ENCODE results near the gene GLT1D1. TPM values are rescaled to one million over a fixed set of nuclear protein-coding genes. Genes with fewer than 3 reads are reported as not detected.
"Not testable (repeated sequence)": the region's sequence is repeated elsewhere in the genome, so short reads cannot be mapped to it uniquely, and the experiment has no call there.

The GLT1D1 gene
- total RNA-seq, result under 1 TPM; 0.14 to 0.21 TPM

DNA sequence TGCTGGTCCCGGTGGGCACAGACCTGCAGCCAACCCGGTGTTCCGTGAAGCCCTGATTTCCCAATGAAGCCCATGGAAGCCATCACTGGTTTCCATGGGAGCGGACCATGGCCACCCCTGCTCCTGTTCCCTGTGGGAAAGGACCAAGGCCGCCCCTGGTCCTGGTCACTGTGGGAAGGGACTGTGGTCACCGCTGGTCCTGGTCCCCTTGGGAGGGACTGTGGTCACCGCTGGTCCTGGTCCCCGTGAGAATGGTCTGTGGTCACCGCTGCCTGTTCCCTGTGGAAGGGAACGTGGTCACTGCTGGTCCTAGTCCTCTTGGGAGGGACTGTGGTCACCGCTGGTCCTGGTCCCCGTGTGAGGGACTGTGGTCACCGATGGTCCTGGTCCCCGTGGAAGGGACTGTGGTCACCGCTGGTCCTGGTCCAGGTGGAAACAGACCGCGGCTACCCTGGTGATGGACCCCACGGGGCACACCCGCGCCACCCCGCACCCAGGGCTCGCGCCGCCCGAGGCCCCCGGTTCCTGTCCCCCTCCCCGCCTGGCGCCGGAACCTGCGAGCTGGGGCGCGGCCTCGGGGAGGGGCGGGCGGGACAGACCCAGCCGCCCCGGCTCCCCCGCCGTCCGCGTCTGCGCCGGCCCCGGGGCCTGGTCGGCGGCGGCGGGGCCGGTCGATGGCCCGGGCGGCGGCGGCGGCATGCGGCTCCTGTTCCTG, at the start of gene GLT1D1:
TSS of gene GLT1D1 (plus strand) at position 594 of the 715 bp plus-strand sequence. CDS start at position 698, 104 bp downstream.
- Mint-ChIP-seq H3K27ac (no peak within 1 kb of the TSS), H3K9me3 (no peaks in the 10 kb centered on the region), H3K27me3 (peaks cover 9 to 12% of the 10 kb centered on the region in 2 donors), H3K4me1 (ENCODE audit: low read depth in 2 of 2) (peaks cover 0 to 7% of the 10 kb centered on the region in 2 donors), H3K4me3 (peak within 1 kb of the TSS; percentile 79), H3K36me3 (no peaks in the 10 kb centered on the region)
- DNase-seq (ENCODE audit: low spot score) (no peak), ATAC-seq (peak; percentile 27 to 45)

DNA sequence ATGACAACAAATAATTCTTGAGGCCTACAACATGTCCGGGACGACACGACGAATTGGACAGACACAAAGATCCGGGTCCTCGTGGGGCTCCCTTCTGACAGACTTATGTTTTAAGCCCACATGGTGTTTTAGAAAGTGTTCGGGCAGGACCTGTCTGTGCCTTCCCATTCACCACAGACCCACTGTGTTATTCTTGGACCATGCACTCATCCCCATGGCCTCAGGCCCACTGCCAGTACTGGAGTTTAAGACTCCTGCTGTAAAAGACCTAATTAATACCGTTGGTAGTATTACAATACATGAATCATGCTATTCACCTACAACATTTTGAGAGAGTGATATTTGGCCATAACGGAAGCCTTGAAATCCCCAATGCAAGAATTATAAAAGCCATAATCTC, 49.5 kb upstream of the GLT1D1 start:
- Mint-ChIP-seq H3K9me3 (no peaks in the 10 kb centered on the region), H3K4me3 (no peak overlapping the region), H3K27me3 (no peaks in the 10 kb centered on the region)

DNA sequence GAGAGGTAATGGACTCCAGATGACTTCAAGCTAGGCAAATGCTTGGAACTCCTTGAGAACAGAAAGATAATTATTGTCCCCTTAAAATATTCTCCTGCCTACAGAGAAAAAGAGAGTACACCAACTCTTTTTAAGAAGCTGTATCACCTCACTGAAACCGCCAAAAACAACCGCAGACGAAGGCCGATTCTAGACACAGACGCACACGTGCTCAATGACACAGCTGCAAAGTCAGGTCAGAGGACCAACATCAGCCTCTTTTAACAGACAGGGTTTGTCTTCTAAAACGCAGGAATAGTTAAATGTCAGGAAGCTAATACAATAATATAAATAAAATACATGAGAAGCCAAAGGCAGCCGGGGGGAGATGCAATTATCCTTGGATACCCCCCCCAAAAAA, 48.5 kb upstream of the GLT1D1 start:
- H3K4me1 Mint-ChIP-seq (ENCODE audit: low read depth in 2 of 2), result peaks cover 32 to 52% of the 10 kb centered on the region in 2 donors
- no peaks in the 10 kb centered on the region for H3K27me3 Mint-ChIP-seq
- H3K36me3 Mint-ChIP-seq, result peaks cover 32% of the 10 kb centered on the region
- ATAC-seq (no peak), DNase-seq (ENCODE audit: low spot score) (no peak)
- H3K27ac Mint-ChIP-seq, result peak overlapping the region in 1 of 2 donors; percentile 50
- H3K9me3 Mint-ChIP-seq, result no peaks in the 10 kb centered on the region
- no peak overlapping the region for H3K4me3 Mint-ChIP-seq

More for the DNA sequence above, 49.5 kb upstream of the GLT1D1 start:
- peaks cover 32 to 50% of the 10 kb centered on the region in 2 donors for H3K4me1 Mint-ChIP-seq (ENCODE audit: low read depth in 2 of 2)
- DNase-seq (ENCODE audit: low spot score), result no peak
- H3K36me3 Mint-ChIP-seq, result peaks cover 32% of the 10 kb centered on the region
- H3K27ac Mint-ChIP-seq, result peak overlapping the region in 1 of 2 donors; percentile 69
- ATAC-seq, result no peak

DNA sequence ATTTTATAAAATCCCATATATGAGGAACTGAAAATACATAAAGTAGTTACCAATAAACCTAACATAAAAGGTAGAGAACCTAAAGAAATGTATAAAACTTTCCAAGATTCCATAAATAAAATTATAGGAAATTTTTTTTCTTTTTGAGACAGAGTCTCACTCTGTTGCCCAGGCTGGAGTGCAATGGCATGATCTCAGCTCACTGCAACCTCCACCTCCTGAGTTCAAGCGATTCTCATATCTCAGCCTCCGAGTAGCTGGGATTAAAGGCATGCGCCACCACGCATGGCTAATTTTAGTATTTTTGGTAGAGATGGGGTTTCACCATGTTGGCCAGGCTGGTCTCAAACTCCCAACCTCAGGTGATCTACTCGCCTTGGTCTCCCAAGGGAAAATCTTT, 47.9 kb upstream of the GLT1D1 start:
- ATAC-seq; H3K27ac Mint-ChIP-seq; DNase-seq (ENCODE audit: low spot score); H3K27me3 Mint-ChIP-seq; H3K4me3 Mint-ChIP-seq; H3K9me3 Mint-ChIP-seq: not testable (repeated sequence)
- peaks cover 26% of the 10 kb centered on the region for H3K36me3 Mint-ChIP-seq
- H3K4me1 Mint-ChIP-seq (ENCODE audit: low read depth in 2 of 2), result peaks cover 39 to 54% of the 10 kb centered on the region in 2 donors

DNA sequence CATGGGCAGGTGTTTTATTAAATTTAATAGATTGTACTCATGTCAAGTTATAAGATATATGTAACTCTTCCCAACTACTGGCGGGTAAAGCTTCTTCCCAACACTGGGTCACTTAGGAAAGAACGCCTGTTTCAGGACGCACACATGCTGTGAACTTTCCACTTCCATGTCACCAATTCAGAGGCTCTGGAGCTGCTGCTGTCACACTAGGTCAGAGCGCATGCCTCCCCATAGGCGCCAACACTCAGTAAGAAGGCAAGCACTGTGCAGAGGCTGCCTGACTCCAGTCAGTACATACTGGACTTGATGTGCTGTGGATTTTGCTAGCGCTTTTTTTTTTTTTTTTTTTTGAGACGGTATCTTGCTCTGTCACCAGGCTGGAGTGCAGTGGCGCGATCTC, 46.7 kb upstream of the GLT1D1 start:
- ATAC-seq (no peak), DNase-seq (ENCODE audit: low spot score) (no peak)
- Mint-ChIP-seq H3K27me3 (no peaks in the 10 kb centered on the region), H3K4me1 (ENCODE audit: low read depth in 2 of 2) (peaks cover 50 to 57% of the 10 kb centered on the region in 2 donors), H3K9me3 (no peaks in the 10 kb centered on the region), H3K27ac (peak overlapping the region; percentile 72 to 94), H3K36me3 (peaks cover 23% of the 10 kb centered on the region), H3K4me3 (no peak overlapping the region)

DNA sequence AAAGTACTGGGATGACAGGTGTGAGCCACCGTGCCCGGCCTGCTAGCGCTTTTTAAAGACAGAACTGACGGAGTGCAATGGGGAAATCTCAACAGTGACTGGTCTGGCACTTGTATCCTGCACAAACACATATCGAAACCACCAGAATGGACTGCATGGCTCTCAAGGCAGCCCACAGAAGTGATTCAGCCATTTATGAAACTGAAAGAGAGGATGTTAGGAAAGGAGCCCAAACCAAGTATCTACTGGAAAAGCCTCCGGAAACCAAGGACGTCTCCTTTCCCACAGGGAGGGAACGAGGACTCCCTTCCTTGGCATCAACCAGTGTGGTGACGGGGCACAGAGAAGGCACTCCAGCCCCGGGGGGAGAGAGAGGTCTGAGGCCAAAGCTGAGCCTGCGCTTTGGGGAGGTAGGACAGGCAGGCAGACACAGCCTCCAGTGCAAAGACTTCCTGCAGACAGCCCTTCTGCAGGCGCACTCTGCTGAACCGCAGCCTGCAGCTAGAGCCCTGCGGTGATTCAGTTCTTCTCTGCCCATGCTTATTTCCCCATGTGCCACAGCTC, 46.0 kb upstream of the GLT1D1 start:
- no peaks in the 10 kb centered on the region for H3K9me3 Mint-ChIP-seq
- H3K4me3 Mint-ChIP-seq, result peak overlapping the region; percentile 54
- peaks cover 50 to 56% of the 10 kb centered on the region in 2 donors for H3K4me1 Mint-ChIP-seq (ENCODE audit: low read depth in 2 of 2)
- H3K36me3 Mint-ChIP-seq, result peaks cover 26% of the 10 kb centered on the region
- H3K27ac Mint-ChIP-seq, result peak overlapping the region; percentile 72 to 94
- peak; percentile 62 to 73 for ATAC-seq
- H3K27me3 Mint-ChIP-seq, result no peaks in the 10 kb centered on the region
- DNase-seq (ENCODE audit: low spot score), result no peak

DNA sequence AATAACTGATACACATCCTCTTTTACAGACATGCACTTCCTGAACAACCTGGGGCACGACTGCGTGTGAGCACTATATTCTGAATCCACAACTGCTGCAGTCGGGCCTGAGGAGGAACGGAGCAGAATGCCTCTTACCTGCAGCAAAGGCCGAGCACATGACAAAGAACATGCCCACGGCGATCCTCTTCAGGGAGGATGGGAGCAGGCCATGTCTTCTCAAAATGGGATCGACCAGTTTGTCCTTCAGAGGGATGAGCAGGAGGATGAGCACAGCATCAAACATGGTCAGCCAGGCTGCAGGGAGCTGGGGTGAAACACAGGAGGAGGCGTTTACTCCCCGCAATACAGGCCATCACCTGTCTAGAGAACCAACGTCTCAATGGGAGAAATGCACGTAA, 44.6 kb upstream of the GLT1D1 start:
- Mint-ChIP-seq H3K9me3 (no peaks in the 10 kb centered on the region), H3K27me3 (no peaks in the 10 kb centered on the region), H3K36me3 (peaks cover 19% of the 10 kb centered on the region), H3K27ac (peak overlapping the region in 1 of 2 donors; percentile 94), H3K4me1 (ENCODE audit: low read depth in 2 of 2) (peaks cover 51 to 55% of the 10 kb centered on the region in 2 donors), H3K4me3 (no peak overlapping the region)
- DNase-seq (ENCODE audit: low spot score) (no peak), ATAC-seq (no peak)

DNA sequence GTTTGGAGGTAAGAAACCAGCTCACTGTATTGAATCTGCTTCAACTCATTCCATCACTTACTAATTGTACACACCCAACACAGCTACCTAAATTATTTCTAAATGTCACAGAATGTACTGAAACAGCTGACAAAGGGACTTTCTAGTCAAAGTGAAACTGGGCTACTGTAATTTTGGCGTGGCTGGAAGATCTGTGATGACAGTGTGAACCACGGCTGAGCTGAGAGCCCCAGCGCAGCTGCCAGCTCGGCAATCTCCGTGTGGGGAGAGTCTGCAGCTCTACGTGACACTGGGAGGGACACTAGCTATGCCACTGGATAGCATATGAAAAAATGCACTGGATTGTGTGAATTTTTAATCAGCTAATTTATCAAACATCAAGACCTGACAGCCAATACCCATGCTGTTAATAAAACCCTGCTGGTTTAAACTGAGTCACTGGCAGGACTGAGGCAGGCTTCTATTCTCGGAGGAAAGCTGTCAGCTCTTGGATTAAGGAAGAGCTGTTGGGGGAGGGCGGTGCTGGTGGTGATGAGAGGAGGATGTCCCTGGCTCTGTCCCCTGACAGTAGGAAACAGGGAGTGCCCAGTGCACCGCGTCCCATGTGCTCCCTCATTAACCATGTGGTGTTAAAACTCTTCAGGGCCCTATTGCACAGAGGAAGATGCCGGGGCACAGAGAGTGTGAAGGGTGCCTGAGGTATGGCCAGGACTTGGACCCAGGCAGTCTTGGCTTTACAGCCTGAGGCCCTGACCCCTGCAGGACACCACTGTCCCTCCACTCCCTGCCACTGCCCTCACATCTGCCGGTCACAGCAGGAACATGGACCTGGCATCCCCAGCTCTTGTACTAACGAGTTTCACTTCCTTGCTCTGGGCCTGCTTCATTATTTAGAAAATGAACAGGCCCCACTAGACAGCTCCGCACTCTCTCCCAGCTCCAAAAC, 42.8 kb upstream of the GLT1D1 start:
- Mint-ChIP-seq H3K27me3 (no peaks in the 10 kb centered on the region), H3K36me3 (peaks cover 26% of the 10 kb centered on the region), H3K4me1 (ENCODE audit: low read depth in 2 of 2) (peaks cover 63 to 67% of the 10 kb centered on the region in 2 donors), H3K9me3 (no peaks in the 10 kb centered on the region), H3K4me3 (peak overlapping the region; percentile 91), H3K27ac (peak overlapping the region; percentile 94 to 99)
- peak; percentile 84 to 86 for ATAC-seq
- peak; percentile 91 for DNase-seq (ENCODE audit: low spot score)

DNA sequence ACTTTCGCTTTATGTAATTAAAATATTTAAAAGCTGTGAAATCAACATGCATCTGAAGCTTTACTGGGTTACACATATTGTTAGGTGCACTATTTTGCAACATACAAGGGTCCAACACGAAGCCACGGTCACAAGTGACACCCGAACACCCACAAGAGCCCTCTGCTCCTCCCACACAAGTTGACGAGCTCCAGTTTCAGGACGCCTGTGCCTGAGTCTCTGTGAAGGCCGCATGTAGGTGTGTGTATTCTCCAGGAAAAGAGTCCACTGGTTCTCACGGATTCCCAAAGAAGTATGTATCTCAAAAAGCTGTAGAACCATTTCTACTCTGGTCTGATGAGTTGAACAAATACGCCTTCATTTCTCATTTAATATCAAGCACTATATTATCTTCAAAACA, 41.5 kb upstream of the GLT1D1 start:
- peak; percentile 81 for DNase-seq (ENCODE audit: low spot score)
- Mint-ChIP-seq H3K4me1 (ENCODE audit: low read depth in 2 of 2) (peaks cover 69 to 75% of the 10 kb centered on the region in 2 donors), H3K4me3 (peak overlapping the region; percentile 91), H3K9me3 (no peaks in the 10 kb centered on the region), H3K27me3 (no peaks in the 10 kb centered on the region), H3K36me3 (peaks cover 26% of the 10 kb centered on the region), H3K27ac (peak overlapping the region; percentile 94 to 99)
- ATAC-seq, result peak; percentile 52 to 62

DNA sequence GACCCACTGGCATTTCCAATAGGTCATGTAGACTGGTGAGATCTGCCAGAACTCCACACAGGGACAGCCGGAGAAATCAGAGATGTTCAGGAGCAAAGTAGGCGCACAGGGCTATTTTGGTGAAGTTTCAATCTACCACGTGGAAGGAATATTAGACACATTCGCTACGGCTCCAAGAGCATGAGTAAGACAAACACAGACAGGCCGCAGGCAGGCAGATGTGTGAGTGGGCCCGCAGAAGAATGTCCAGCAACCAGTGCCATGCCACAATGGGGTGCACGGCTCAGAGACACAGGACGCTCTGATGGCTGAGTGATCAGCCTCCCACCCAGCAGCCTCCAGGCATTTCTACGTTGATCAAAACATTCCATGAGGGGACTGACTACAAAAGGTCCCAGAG, 39.9 kb upstream of the GLT1D1 start:
- peak overlapping the region; percentile 94 to 99 for H3K27ac Mint-ChIP-seq
- H3K27me3 Mint-ChIP-seq, result no peaks in the 10 kb centered on the region
- DNase-seq (ENCODE audit: low spot score) (no peak), ATAC-seq (no peak)
- H3K36me3 Mint-ChIP-seq, result peaks cover 25% of the 10 kb centered on the region
- H3K4me1 Mint-ChIP-seq (ENCODE audit: low read depth in 2 of 2), result peaks cover 83 to 85% of the 10 kb centered on the region in 2 donors
- H3K9me3 Mint-ChIP-seq, result no peaks in the 10 kb centered on the region
- peak overlapping the region; percentile 91 for H3K4me3 Mint-ChIP-seq

DNA sequence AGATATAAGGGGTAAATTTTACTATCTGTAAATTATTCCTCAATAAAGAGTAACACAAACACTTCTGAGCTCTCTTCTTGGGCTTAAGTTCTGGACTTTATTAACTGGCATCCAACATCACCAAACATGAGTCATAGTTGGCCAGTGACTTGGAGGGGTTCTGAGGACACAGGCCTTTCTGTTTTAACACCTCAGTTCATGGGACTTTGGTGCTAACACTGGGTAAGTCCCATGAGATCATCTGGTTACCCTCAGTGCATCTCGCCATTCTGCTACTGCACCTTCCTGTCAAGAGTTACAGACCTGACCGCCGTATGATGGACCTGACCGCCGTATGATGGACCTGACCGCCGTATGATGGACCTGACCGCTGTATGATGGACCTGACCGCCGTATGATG, 39.4 kb upstream of the GLT1D1 start:
- DNase-seq (ENCODE audit: low spot score), result peak; percentile 86

DNA sequence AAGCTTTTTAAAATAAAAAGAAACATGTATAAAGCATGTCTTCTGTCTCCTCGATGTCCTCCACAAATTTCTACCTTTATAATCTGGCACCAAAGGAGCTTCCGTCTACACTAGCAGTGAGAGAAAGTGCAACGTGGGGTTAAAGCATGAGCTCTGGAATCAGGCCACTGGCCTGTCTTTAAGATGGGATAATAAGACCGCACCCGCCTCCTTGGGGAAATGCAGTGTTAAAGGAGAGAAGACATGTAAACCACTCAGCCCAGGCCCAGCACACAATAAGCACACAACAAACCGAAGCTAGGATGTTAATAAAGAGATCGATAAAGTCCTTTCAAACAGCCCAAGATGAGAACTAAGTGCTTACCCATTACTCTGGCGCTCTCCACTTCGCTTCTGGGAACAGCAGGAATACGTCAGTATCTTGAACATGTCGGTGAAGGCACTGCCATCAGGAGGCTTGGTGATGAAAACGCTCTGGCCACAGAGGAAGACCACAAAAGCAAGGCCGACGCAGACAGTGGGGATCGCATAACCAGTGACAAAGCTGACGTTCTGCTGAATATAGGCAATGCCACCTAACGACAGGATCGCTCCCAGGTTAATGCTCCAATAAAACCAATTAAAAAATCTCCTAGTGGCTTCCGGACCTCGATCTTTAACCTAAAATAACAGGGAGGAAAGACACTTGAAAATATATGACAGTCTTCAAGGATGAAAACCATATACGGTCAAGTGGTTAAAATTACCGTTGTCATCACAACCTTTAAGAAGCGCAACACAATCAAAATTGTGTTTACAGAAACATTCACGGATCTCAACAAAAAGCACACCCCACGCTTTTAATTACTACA, 38.6 kb upstream of the GLT1D1 start:
- peak; percentile 37 to 58 for ATAC-seq
- peak overlapping the region; percentile 91 for H3K4me3 Mint-ChIP-seq
- no peaks in the 10 kb centered on the region for H3K9me3 Mint-ChIP-seq
- H3K27me3 Mint-ChIP-seq, result no peaks in the 10 kb centered on the region
- peaks cover 83 to 88% of the 10 kb centered on the region in 2 donors for H3K4me1 Mint-ChIP-seq (ENCODE audit: low read depth in 2 of 2)
- DNase-seq (ENCODE audit: low spot score), result peak; percentile 82
- H3K27ac Mint-ChIP-seq, result peak overlapping the region; percentile 94 to 99
- H3K36me3 Mint-ChIP-seq, result peaks cover 25% of the 10 kb centered on the region

More for the DNA sequence above, 39.4 kb upstream of the GLT1D1 start:
- H3K4me3 Mint-ChIP-seq, result peak overlapping the region; percentile 91
- peak; percentile 85 to 88 for ATAC-seq
- peak overlapping the region; percentile 94 to 99 for H3K27ac Mint-ChIP-seq
- H3K4me1 Mint-ChIP-seq (ENCODE audit: low read depth in 2 of 2), result peaks cover 83 to 86% of the 10 kb centered on the region in 2 donors
- H3K9me3 Mint-ChIP-seq, result no peaks in the 10 kb centered on the region
- H3K36me3 Mint-ChIP-seq, result peaks cover 25% of the 10 kb centered on the region
- H3K27me3 Mint-ChIP-seq, result no peaks in the 10 kb centered on the region

Data from natural killer cell treated with Interleukin-12 subunit alpha and Interleukin-12 subunit beta and Interleukin-15 and Interleukin-18, amount 100 ng/mL, for 72 hours (primary cell).